Vagina (tissue), 2 donors: ENCODE measurements around the gene AKAP3. TPM values are rescaled to one million over a fixed set of nuclear protein-coding genes. Genes with fewer than 3 reads are reported as not detected.

Experiments
- DNase-seq, 2 donors: peaks; one replicate each; pipeline ENCODE4 v3.0.0-alpha.2; 2017; ENCODE audit errors: extremely low spot score in 2 of 2
- H3K27ac ChIP-seq: fragments of 200-600 bp; sonication (generic); one replicate; pipeline ENCODE4 v1.5.1; 2019
- H3K27me3 ChIP-seq: fragments of 200-600 bp; sonication (generic); one replicate; pipeline ENCODE4 v1.5.1; 2019
- H3K36me3 ChIP-seq, 2 donors: fragments of 200-600 bp; sonication (generic); one replicate each; pipeline ENCODE4 v1.5.1; 2017 to 2019
- H3K4me1 ChIP-seq: fragments of 200-600 bp; sonication (generic); one replicate; pipeline ENCODE4 v1.5.1; 2019
- H3K4me3 ChIP-seq, 2 donors: fragments of 200-600 bp; sonication (generic); 1 replicate in 1 of 2; 2 replicates in 1 of 2; pipeline ENCODE4 v1.5.1; 2016 to 2019
- H3K9me3 ChIP-seq: fragments of 200-600 bp; sonication (generic); one replicate; pipeline ENCODE4 v1.5.1; 2019
- CTCF ChIP-seq, 3 experiments: fragments of 450-650 bp in 2 of 3; fragments of 200-600 bp in 1 of 3; sonication (generic) in 1 of 3; IDR thresholded peaks; one replicate each; pipeline ENCODE4 v1.5.1; 2017 to 2019; ENCODE audit warnings: antibody characterized with exemption in 3 of 3, mild to moderate bottlenecking in 2 of 3, moderate library complexity in 2 of 3
- POLR2A ChIP-seq, 2 donors: fragments of 450-650 bp; IDR thresholded peaks; one replicate each; pipeline ENCODE4 v1.6.1; 2017; ENCODE audit warnings: antibody characterized with exemption in 2 of 2, mild to moderate bottlenecking in 2 of 2, moderate library complexity in 2 of 2
- POLR2AphosphoS5 ChIP-seq, 2 donors: sonication (generic); formaldehyde crosslinking; IDR thresholded peaks; one replicate each; pipeline ENCODE4 v1.9.0; 2017; ENCODE audit warnings: antibody characterized with exemption in 2 of 2, mild to moderate bottlenecking in 2 of 2, low read depth in 1 of 2; ENCODE audit not compliant: insufficient read depth in 1 of 2
- intact Hi-C: fragments of 100-400 bp; cut with DNase I; formaldehyde crosslinking; loops from one replicate; pipeline ENCODE4 v1.15.1; 2023
- total RNA-seq: library from RNA; depleted of rRNA; stranded (reverse); fragments of >200 nt; gene quantifications from one replicate; pipeline ENCODE4 v1.2.3, GENCODE V29; 2016

AKAP3 gene
- total RNA-seq, 1 donor from 2014 or later, result not detected

DNA sequence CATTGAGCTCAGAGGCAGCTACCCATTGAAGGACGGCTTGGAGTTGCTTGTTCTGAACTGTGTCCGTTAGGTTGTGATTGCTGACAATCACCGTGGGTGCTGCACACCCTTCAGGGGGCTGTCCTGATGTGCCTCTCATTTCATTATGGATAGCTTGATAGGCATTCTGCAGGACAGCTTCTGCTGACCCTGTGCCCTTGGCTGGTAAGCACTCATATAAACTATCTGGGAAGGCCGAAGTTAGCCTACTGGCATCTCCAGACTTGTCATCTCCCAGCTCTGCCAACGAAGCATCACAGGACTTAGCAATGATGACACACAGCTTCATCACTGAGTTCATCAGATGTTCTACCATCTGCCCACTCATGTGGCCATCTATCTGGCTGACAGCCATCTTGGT, 22.3 kb downstream of the AKAP3 start:
- intact Hi-C loops, result no loop called here
- no peaks in the 10 kb centered on the region for H3K9me3 ChIP-seq
- no peak for DNase-seq
- TF ChIP-seq CTCF (IDR thresholded peaks at IDR 0.05) (no peak), POLR2AphosphoS5 (IDR thresholded peaks at IDR 0.05; ENCODE audit: insufficient read depth in 1 of 2, low read depth in 1 of 2) (no peak), POLR2A (IDR thresholded peaks at IDR 0.05) (no peak)
- no peaks in the 10 kb centered on the region for H3K27me3 ChIP-seq
- H3K4me3 ChIP-seq, result no peak overlapping the region
- no peak overlapping the region for H3K27ac ChIP-seq
- H3K4me1 ChIP-seq, result no peaks in the 10 kb centered on the region
- H3K36me3 ChIP-seq, result no peaks in the 10 kb centered on the region

DNA sequence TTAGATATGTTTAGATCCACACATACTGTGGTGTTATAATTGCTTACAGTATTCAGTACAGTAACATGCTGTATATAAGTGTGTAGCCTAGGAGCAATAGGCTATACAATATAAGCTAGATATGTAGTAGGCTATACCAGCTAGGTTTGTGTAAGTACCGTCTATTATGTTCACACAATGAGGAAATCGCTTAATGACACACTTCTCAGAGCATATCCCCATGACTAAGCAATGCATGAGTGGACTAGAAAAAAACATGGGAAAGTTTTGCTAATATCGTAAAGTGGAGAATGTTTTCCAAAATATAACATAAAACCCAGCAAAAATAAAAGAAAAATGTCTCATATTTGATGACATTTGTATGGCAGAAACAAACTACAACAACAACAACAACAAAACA, 27.3 kb downstream of the AKAP3 start:
- Histone ChIP-seq H3K9me3 (no peaks in the 10 kb centered on the region), H3K4me1 (no peaks in the 10 kb centered on the region), H3K27ac (no peak overlapping the region), H3K36me3 (no peaks in the 10 kb centered on the region), H3K4me3 (no peak overlapping the region), H3K27me3 (no peaks in the 10 kb centered on the region)
- TF ChIP-seq POLR2A (IDR thresholded peaks at IDR 0.05) (no peak), POLR2AphosphoS5 (IDR thresholded peaks at IDR 0.05; ENCODE audit: insufficient read depth in 1 of 2, low read depth in 1 of 2) (no peak), CTCF (IDR thresholded peaks at IDR 0.05) (no peak)
- DNase-seq, result no peak
- intact Hi-C loops, result no loop called here

GRCh38 chr12:4615667-4616066, 33.2 kb downstream of the AKAP3 start:
- H3K4me1 ChIP-seq, result no peaks in the 10 kb centered on the region
- H3K9me3 ChIP-seq, result no peaks in the 10 kb centered on the region
- peaks cover 0 to 37% of the 10 kb centered on the region in 2 donors for H3K36me3 ChIP-seq
- no peak for DNase-seq
- intact Hi-C loops, result no loop called here
- H3K4me3 ChIP-seq, result no peak overlapping the region
- H3K27ac ChIP-seq, result no peak overlapping the region
- no peaks in the 10 kb centered on the region for H3K27me3 ChIP-seq
- TF ChIP-seq CTCF (IDR thresholded peaks at IDR 0.05), result no peak

DNA sequence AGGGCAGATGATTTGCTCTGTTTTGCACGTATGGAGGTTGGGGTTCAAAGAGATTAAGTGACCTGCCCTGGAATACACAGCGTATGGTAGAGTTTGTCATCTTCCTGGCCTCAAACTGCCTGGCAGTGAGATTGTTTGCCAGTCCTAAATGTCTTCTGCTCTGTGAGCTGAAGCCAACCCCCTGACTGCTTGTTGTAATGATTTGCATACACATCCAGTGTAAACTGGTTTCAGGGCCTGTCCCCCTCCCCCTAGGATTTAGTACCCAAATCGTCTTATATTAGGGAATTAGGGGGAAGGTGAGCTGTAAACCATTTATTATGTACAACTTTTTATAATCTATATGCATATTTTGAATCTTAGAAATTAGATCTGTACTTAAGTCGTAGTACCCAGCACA, 38.4 kb downstream of the AKAP3 start:
- H3K27me3 ChIP-seq, result no peaks in the 10 kb centered on the region
- H3K4me3 ChIP-seq, result no peak overlapping the region
- H3K27ac ChIP-seq, result no peak overlapping the region
- TF ChIP-seq POLR2AphosphoS5 (IDR thresholded peaks at IDR 0.05; ENCODE audit: insufficient read depth in 1 of 2, low read depth in 1 of 2) (no peak), CTCF (IDR thresholded peaks at IDR 0.05) (no peak), POLR2A (IDR thresholded peaks at IDR 0.05) (no peak)
- H3K36me3 ChIP-seq, result peaks cover 0 to 39% of the 10 kb centered on the region in 2 donors
- peaks cover 20% of the 10 kb centered on the region for H3K4me1 ChIP-seq
- no peaks in the 10 kb centered on the region for H3K9me3 ChIP-seq
- intact Hi-C loops, result no loop called here
- no peak for DNase-seq

GRCh38 chr12:4609071-4609470, 39.8 kb downstream of the AKAP3 start:
- Histone ChIP-seq H3K27ac (no peak overlapping the region), H3K36me3 (peaks cover 0 to 36% of the 10 kb centered on the region in 2 donors), H3K4me1 (peaks cover 23% of the 10 kb centered on the region), H3K27me3 (no peaks in the 10 kb centered on the region), H3K4me3 (no peak overlapping the region), H3K9me3 (no peaks in the 10 kb centered on the region)
- intact Hi-C loops, result no loop called here
- DNase-seq, result no peak
- TF ChIP-seq POLR2A (IDR thresholded peaks at IDR 0.05) (no peak), CTCF (IDR thresholded peaks at IDR 0.05) (no peak), POLR2AphosphoS5 (IDR thresholded peaks at IDR 0.05; ENCODE audit: insufficient read depth in 1 of 2, low read depth in 1 of 2) (no peak)
